IMR-90 (cell line): ENCODE data around the gene KRTAP5-7. TPM values are rescaled to one million over a fixed set of nuclear protein-coding genes. Genes with fewer than 3 reads are reported as not detected.

ENCODE experiments used
- ATAC-seq: fragments of 200-7000 bp; cut with Tn5 transposase; 2 replicates; pipeline ENCODE4 v1.9.1; 2020; ENCODE audit warnings: low read depth, mild to moderate bottlenecking, moderate library complexity
- BruUV-seq: library from RNA; stranded (reverse); fragments of 400-500 nt; replicated peaks from 2 replicates; lab custom pipeline; 2021; lab: Mats Ljungman, UMichigan
- CTCF ChIA-PET: fragments of 300-600 bp; formaldehyde crosslinking; extraction: SDS; loops from one replicate; lab custom pipeline; 2021; ENCODE audit warnings: antibody characterized with exemption; lab: Yijun Ruan, JAX
- POLR2A ChIA-PET: fragments of 300-600 bp; sonication (Branson Sonifier 250); formaldehyde crosslinking; loops from one replicate; lab custom pipeline; 2022; ENCODE audit warnings: antibody characterized with exemption; ENCODE audit not compliant: unreplicated experiment; lab: Charles Lee
- DNase-seq: peaks from one replicate; pipeline ENCODE4 v3.0.0; 2013
- H2AFZ ChIP-seq: replicated peaks from 2 replicates; pipeline ENCODE3; 2013; ENCODE audit warnings: low read length, mild to moderate bottlenecking; ENCODE audit not compliant: poor library complexity
- H2AK5ac ChIP-seq: 2 replicates; pipeline ENCODE4 v1.6.1; 2013; ENCODE audit warnings: low read depth, low read length, inconsistent platforms
- H2AK9ac ChIP-seq: replicated peaks from 2 replicates; pipeline ENCODE3; 2013; ENCODE audit warnings: mild to moderate bottlenecking, low read depth, low read length, moderate library complexity; ENCODE audit not compliant: poor library complexity
- H2BK120ac ChIP-seq: 2 replicates; pipeline ENCODE4 v1.6.1; 2013; ENCODE audit warnings: low read depth, low read length, inconsistent platforms
- H2BK15ac ChIP-seq: 3 replicates; pipeline ENCODE4 v1.6.1; 2013; ENCODE audit warnings: low read depth, low read length, inconsistent platforms
- H2BK20ac ChIP-seq: 2 replicates; pipeline ENCODE4 v1.6.1; 2013; ENCODE audit warnings: low read depth, mild to moderate bottlenecking, inconsistent platforms, low read length, moderate library complexity
- H2BK5ac ChIP-seq: 2 replicates; pipeline ENCODE4 v1.6.1; 2013; ENCODE audit warnings: mild to moderate bottlenecking, low read depth, low read length, inconsistent platforms; ENCODE audit not compliant: poor library complexity, severe bottlenecking
- H3K14ac ChIP-seq: replicated peaks from 2 replicates; pipeline ENCODE4 v1.6.1; 2013; ENCODE audit warnings: low read depth, low read length, inconsistent platforms
- H3K18ac ChIP-seq: 2 replicates; pipeline ENCODE4 v1.6.1; 2013; ENCODE audit warnings: low read depth, low read length, control low read depth
- H3K23ac ChIP-seq: 2 replicates; pipeline ENCODE4 v1.6.1; 2013; ENCODE audit warnings: low read depth, low read length, inconsistent platforms
- H3K27ac ChIP-seq: 2 replicates; pipeline ENCODE4 v1.5.1; 2013; ENCODE audit warnings: mild to moderate bottlenecking, control low read depth, low read length; ENCODE audit not compliant: insufficient read depth
- H3K27me3 ChIP-seq: 2 replicates; pipeline ENCODE4 v1.6.1; 2013; ENCODE audit warnings: low read length; ENCODE audit not compliant: control insufficient read depth, insufficient read depth
- H3K36me3 ChIP-seq: 2 replicates; pipeline ENCODE4 v1.6.1; 2013; ENCODE audit warnings: low read length, mixed read lengths; ENCODE audit not compliant: control insufficient read depth, insufficient read depth
- H3K4ac ChIP-seq: 2 replicates; pipeline ENCODE4 v1.6.1; 2013; ENCODE audit warnings: low read depth, low read length, inconsistent platforms
- H3K4me1 ChIP-seq: 2 replicates; pipeline ENCODE4 v1.6.1; 2013; ENCODE audit warnings: low read length, mixed read lengths; ENCODE audit not compliant: control insufficient read depth, insufficient read depth
- H3K4me2 ChIP-seq: 2 replicates; pipeline ENCODE4 v1.6.1; 2013; ENCODE audit warnings: low read depth, mild to moderate bottlenecking, control low read depth, low read length, moderate library complexity
- H3K4me3 ChIP-seq: 2 replicates; pipeline ENCODE4 v1.5.1; 2013; ENCODE audit warnings: low read depth, mild to moderate bottlenecking, control low read depth, low read length, moderate library complexity; ENCODE audit not compliant: insufficient read depth
- H3K56ac ChIP-seq: 2 replicates; pipeline ENCODE4 v1.6.1; 2013; ENCODE audit warnings: low read length, inconsistent platforms; ENCODE audit not compliant: insufficient read depth; ENCODE audit errors: extremely low read depth
- H3K79me1 ChIP-seq, 2 experiments: 2 replicates each; pipeline ENCODE4 v1.6.1; 2013; ENCODE audit warnings: low read length in 2 of 2, inconsistent platforms in 1 of 2, low read depth in 1 of 2
- H3K9ac ChIP-seq: 2 replicates; pipeline ENCODE4 v1.6.1; 2013; ENCODE audit warnings: low read depth, low read length, control low read depth
- H3K9me1 ChIP-seq: 2 replicates; pipeline ENCODE4 v1.6.1; 2013; ENCODE audit warnings: low read length, inconsistent platforms; ENCODE audit not compliant: insufficient read depth
- H3K9me3 ChIP-seq: 2 replicates; pipeline ENCODE4 v1.6.1; 2013; ENCODE audit warnings: low read length; ENCODE audit not compliant: control insufficient read depth, insufficient read depth
- H4K20me1 ChIP-seq: 2 replicates; pipeline ENCODE4 v1.6.1; 2013; ENCODE audit warnings: low read length, inconsistent platforms; ENCODE audit not compliant: insufficient read depth
- H4K5ac ChIP-seq: 2 replicates; pipeline ENCODE4 v1.6.1; 2013; ENCODE audit warnings: mild to moderate bottlenecking, low read depth, low read length, control low read depth
- H4K8ac ChIP-seq, 2 experiments: 2 replicates each; pipeline ENCODE4 v1.6.1; 2013; ENCODE audit warnings: low read depth in 2 of 2, low read length in 2 of 2, control low read depth in 1 of 2, inconsistent platforms in 1 of 2
- H4K91ac ChIP-seq: 2 replicates; pipeline ENCODE4 v1.6.1; 2013; ENCODE audit warnings: low read depth, low read length, inconsistent platforms; ENCODE audit not compliant: insufficient read depth
- BHLHE40 ChIP-seq: fragments of 150-350 bp; IDR thresholded peaks from 2 replicates; pipeline ENCODE4 v1.6.1; 2016; ENCODE audit warnings: mild to moderate bottlenecking, low read depth, low read length
- CEBPB ChIP-seq: IDR thresholded peaks from 2 replicates; pipeline ENCODE4 v1.6.1; 2012; ENCODE audit warnings: low read depth, low read length, improper control_type of control experiment
- CHD1 ChIP-seq: IDR thresholded peaks from 2 replicates; pipeline ENCODE4 v1.6.1; 2012; ENCODE audit warnings: low read depth, low read length, improper control_type of control experiment
- CTCF ChIP-seq: conservative IDR thresholded peaks from 2 replicates; pipeline ENCODE4 v1.5.1; 2012; ENCODE audit warnings: mild to moderate bottlenecking, low read depth, low read length, improper control_type of control experiment
- FOS ChIP-seq: fragments of 150-350 bp; IDR thresholded peaks from 2 replicates; pipeline ENCODE4 v1.6.1; 2016; ENCODE audit warnings: low read depth, low read length
- MAFK ChIP-seq: IDR thresholded peaks from 2 replicates; pipeline ENCODE4 v1.6.1; 2012; ENCODE audit warnings: low read depth, low read length, improper control_type of control experiment
- MAZ ChIP-seq: IDR thresholded peaks from 2 replicates; pipeline ENCODE4 v1.6.1; 2012; ENCODE audit warnings: low read depth, mild to moderate bottlenecking, low read length, improper control_type of control experiment, moderate library complexity, borderline replicate concordance
- MXI1 ChIP-seq: IDR thresholded peaks from 2 replicates; pipeline ENCODE4 v1.6.1; 2012; ENCODE audit warnings: low read depth, mild to moderate bottlenecking, low read length, moderate library complexity, borderline replicate concordance
- NFE2L2 ChIP-seq: fragments of 150-350 bp; IDR thresholded peaks from 2 replicates; pipeline ENCODE4 v1.6.1; 2016; ENCODE audit warnings: low read depth, mild to moderate bottlenecking, low read length
- POLR2A ChIP-seq: IDR thresholded peaks from 2 replicates; pipeline ENCODE4 v1.6.1; 2012; ENCODE audit warnings: mild to moderate bottlenecking, low read depth, low read length
- RAD21 ChIP-seq: IDR thresholded peaks from 2 replicates; pipeline ENCODE4 v1.6.1; 2012; ENCODE audit warnings: low read length, improper control_type of control experiment
- RCOR1 ChIP-seq: IDR thresholded peaks from 2 replicates; pipeline ENCODE4 v1.6.1; 2012; ENCODE audit warnings: mild to moderate bottlenecking, low read length, improper control_type of control experiment; ENCODE audit not compliant: insufficient replicate concordance
- RFX5 ChIP-seq: IDR thresholded peaks from 2 replicates; pipeline ENCODE4 v1.8.0; 2012; ENCODE audit warnings: low read depth, mild to moderate bottlenecking, low read length, moderate library complexity
- SMC3 ChIP-seq: fragments of 150-350 bp; IDR thresholded peaks from 2 replicates; pipeline ENCODE4 v1.6.1; 2016; ENCODE audit warnings: low read depth, mild to moderate bottlenecking, antibody characterized with exemption, low read length, moderate library complexity
- WGBS, 2 experiments: methylation state at CpG; one replicate each; pipeline versions ENCODE4 v1.1.5 to v1.1.7; 2013; ENCODE audit warnings: missing lambda C conversion rate in 2 of 2; ENCODE audit not compliant: insufficient read length in 1 of 2; ENCODE audit errors: extremely low coverage in 2 of 2; 5-methylcytosine and 5-hydroxymethylcytosine counted together
- dilution Hi-C: fragments of 300-500 bp; cut with HindIII; formaldehyde crosslinking; loops from one replicate; pipeline ENCODE4 v1.14.3; 2018; ENCODE audit warnings: low sequenced_read_pairs; ENCODE audit not compliant: unreplicated experiment
- in situ Hi-C: fragments of 300-500 bp; cut with MboI; formaldehyde crosslinking; loops from 3 replicates; pipeline ENCODE4 v1.14.3; 2019; ENCODE audit warnings: low sequenced_read_pairs, inconsistent platforms, mixed read lengths
- intact Hi-C: fragments of 100-400 bp; cut with micrococcal nuclease; formaldehyde crosslinking; loops from 2 replicates; pipeline ENCODE4 v1.10.0; 2022
- polyA plus RNA-seq, 3 experiments: library from polyadenylated mRNA; depleted of rRNA; stranded (reverse); fragments of >200 nt; gene quantifications; 2 replicates each; pipeline ENCODE4 v1.2.3, GENCODE V29; 2012; ENCODE audit warnings: low replicate concordance in 1 of 3
- total RNA-seq: library from RNA; depleted of rRNA; stranded (reverse); fragments of >200 nt; gene quantifications from 2 replicates; pipeline ENCODE4 v1.2.3, GENCODE V29; 2012
- TF ChIP-seq, protein P1 (sequence below): fragments of 150-350 bp; IDR thresholded peaks from 2 replicates; pipeline ENCODE4 v1.6.1; 2017; ENCODE audit warnings: mild to moderate bottlenecking, antibody characterized with exemption, low read length, low read depth
- TF ChIP-seq, protein P2 (sequence below): fragments of 150-350 bp; IDR thresholded peaks from 2 replicates; pipeline ENCODE4 v1.6.1; 2016; ENCODE audit warnings: low read depth, mild to moderate bottlenecking, low read length, moderate library complexity, borderline replicate concordance

KRTAP5-7 gene
- total and polyA plus RNA-seq, 2 of the 4 experiments (the other 2 are of a cell fraction) = not detected

DNA sequence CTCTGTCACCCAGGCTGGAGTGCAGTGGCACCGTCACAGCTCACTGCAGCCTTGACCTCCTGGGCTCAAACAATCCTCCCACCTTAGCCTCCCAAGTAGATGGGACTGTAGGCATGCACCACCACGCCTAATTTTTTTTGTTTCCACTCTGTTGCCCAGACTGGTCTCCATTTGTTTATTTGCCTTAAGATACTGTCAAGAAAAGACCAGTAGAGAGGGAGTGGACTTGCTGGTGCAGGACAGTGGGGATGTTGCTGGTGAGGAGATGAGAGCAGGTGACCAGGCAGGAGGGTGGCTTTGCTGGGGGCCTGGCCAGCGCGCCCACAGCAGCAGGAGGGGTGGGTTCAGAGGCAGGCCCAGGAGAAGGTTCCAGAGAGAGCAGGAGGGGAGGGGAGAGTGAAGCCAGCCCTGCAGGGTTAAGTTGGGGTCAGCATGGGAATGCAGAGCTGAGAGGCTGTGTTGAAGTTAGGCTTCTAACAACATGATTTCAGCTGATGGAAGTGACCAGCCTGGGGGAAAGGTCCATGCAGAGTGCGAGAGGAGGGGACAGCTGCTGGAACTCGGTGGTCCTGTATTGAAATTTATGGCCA, 38.3 kb upstream of the KRTAP5-7 start:
- no peak overlapping the region for H3K4ac ChIP-seq
- no peaks in the 10 kb centered on the region for H3K27me3 ChIP-seq
- H2AK5ac ChIP-seq = no peak overlapping the region
- no peak overlapping the region for H2BK120ac ChIP-seq
- H3K27ac ChIP-seq = no peak overlapping the region
- H3K4me3 ChIP-seq = no peak overlapping the region
- H3K4me2 ChIP-seq = no peak overlapping the region
- no peaks in the 10 kb centered on the region for H3K9me3 ChIP-seq
- H2AFZ ChIP-seq = peak overlapping the region; percentile 8
- H3K9me1 ChIP-seq = peaks cover 28% of the 10 kb centered on the region
- BruUV-seq = no TSS peak
- H2BK20ac ChIP-seq = no peak overlapping the region
- intact Hi-C loops (no loop called here), dilution Hi-C loops (no loop called here), in situ Hi-C loops (no loop called here)
- no peak overlapping the region for H3K18ac ChIP-seq
- no peak overlapping the region for H2BK5ac ChIP-seq
- peaks cover 11% of the 10 kb centered on the region; the same call in 1 of the 2 replicates for H3K4me1 ChIP-seq
- H3K79me1 ChIP-seq = peaks cover 4 to 5% of the 10 kb centered on the region in 2 experiments; a peak in 2 of 4 replicates
- H2BK15ac ChIP-seq = no peak overlapping the region
- DNase-seq = peak; percentile 4
- POLR2A ChIA-PET = no interaction called here
- H4K8ac ChIP-seq = no peak overlapping the region
- no peaks in the 10 kb centered on the region; the same call in 1 of the 2 replicates for H4K20me1 ChIP-seq
- peak; percentile 64 for ATAC-seq
- no CpG with 5 or more reads among the region's 6 CpGs for WGBS, 2 experiments
- H2AK9ac ChIP-seq = peak overlapping the region; percentile 23
- H4K91ac ChIP-seq = no peak overlapping the region
- H3K36me3 ChIP-seq = peaks cover 52% of the 10 kb centered on the region
- H3K23ac ChIP-seq = no peak overlapping the region
- H4K5ac ChIP-seq = no peak overlapping the region
- TF ChIP-seq, protein P1, sequence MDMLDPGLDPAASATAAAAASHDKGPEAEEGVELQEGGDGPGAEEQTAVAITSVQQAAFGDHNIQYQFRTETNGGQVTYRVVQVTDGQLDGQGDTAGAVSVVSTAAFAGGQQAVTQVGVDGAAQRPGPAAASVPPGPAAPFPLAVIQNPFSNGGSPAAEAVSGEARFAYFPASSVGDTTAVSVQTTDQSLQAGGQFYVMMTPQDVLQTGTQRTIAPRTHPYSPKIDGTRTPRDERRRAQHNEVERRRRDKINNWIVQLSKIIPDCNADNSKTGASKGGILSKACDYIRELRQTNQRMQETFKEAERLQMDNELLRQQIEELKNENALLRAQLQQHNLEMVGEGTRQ = no peak
- TF ChIP-seq POLR2A (no peak), NFE2L2 (no peak), CHD1 (no peak), SMC3 (no peak), CTCF (no peak), CEBPB (no peak), BHLHE40 (no peak), RAD21 (no peak), MAFK (no peak), RCOR1 (no peak), MAZ (no peak), FOS (no peak), MXI1 (no peak), RFX5 (no peak)
- TF ChIP-seq, protein P2, sequence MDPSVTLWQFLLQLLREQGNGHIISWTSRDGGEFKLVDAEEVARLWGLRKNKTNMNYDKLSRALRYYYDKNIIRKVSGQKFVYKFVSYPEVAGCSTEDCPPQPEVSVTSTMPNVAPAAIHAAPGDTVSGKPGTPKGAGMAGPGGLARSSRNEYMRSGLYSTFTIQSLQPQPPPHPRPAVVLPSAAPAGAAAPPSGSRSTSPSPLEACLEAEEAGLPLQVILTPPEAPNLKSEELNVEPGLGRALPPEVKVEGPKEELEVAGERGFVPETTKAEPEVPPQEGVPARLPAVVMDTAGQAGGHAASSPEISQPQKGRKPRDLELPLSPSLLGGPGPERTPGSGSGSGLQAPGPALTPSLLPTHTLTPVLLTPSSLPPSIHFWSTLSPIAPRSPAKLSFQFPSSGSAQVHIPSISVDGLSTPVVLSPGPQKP = no peak
- H3K9ac ChIP-seq = no peak overlapping the region
- H3K56ac ChIP-seq = no peak overlapping the region
- H3K14ac ChIP-seq = no peak overlapping the region
- CTCF ChIA-PET = no interaction called here
